Hematopoietic multipotent progenitor cell treated with erythropoietin and hydrocortisone succinate and interleukin-3 and kit ligand, for 15 days (in vitro differentiated cells): ENCODE results near the gene NUDT13.

Experiments
- DNase-seq: peaks from one replicate; pipeline ENCODE4 v3.0.0-alpha.2; 2015; ENCODE audit warnings: low spot score

Gene NUDT13

GRCh38 chr10:73163096-73163495 lies 52.8 kb downstream of the NUDT13 start:
- no peak for DNase-seq

- DNase-seq: no peak
Observed at GRCh38 chr10:73166972-73167371, 56.7 kb downstream of the NUDT13 start.

GRCh38 chr10:73167458-73167782 lies 57.2 kb downstream of the NUDT13 start:
- no peak for DNase-seq

- DNase-seq: peak; percentile 92
Observed at GRCh38 chr10:73167783-73168464, 57.7 kb downstream of the NUDT13 start, which contains the start of the genes ECD and FAM149B1. Gene ECD, minus strand, starts transcription at chr10:73168008. Its CDS starts 4,071 bp downstream, at chr10:73163937. Gene FAM149B1, plus strand, starts transcription at chr10:73168119. Its CDS starts 221 bp downstream, at chr10:73168340.

- no peak for DNase-seq
Observed at GRCh38 chr10:73168465-73168803, 58.2 kb downstream of the NUDT13 start.

- no peak for DNase-seq
Observed at GRCh38 chr10:73169320-73169719, 59.1 kb downstream of the NUDT13 start.

- no peak for DNase-seq
Observed at GRCh38 chr10:73172867-73173266, 62.6 kb downstream of the NUDT13 start.

GRCh38 chr10:73174148-73174925 lies 64.1 kb downstream of the NUDT13 start:
- no peak for DNase-seq
